HFF-Myc (cell line): ENCODE measurements around the gene CIDEC.

Experiments
- DNase-seq: peaks from one replicate; pipeline ENCODE4 v3.0.0-alpha.2; 2011; ENCODE audit warnings: low read depth; ENCODE audit errors: extremely low read depth
- H3K4me3 ChIP-seq: replicated peaks from 2 replicates; pipeline ENCODE4 v1.5.1; 2011; ENCODE audit warnings: low read depth, mild to moderate bottlenecking, control low read depth, low read length
- TF ChIP-seq, protein P1 (sequence below): IDR thresholded peaks from 2 replicates; pipeline ENCODE4 v1.5.1; 2012; ENCODE audit warnings: mild to moderate bottlenecking, low read depth, low read length, control low read depth; ENCODE audit errors: missing control alignments

Gene CIDEC

DNA sequence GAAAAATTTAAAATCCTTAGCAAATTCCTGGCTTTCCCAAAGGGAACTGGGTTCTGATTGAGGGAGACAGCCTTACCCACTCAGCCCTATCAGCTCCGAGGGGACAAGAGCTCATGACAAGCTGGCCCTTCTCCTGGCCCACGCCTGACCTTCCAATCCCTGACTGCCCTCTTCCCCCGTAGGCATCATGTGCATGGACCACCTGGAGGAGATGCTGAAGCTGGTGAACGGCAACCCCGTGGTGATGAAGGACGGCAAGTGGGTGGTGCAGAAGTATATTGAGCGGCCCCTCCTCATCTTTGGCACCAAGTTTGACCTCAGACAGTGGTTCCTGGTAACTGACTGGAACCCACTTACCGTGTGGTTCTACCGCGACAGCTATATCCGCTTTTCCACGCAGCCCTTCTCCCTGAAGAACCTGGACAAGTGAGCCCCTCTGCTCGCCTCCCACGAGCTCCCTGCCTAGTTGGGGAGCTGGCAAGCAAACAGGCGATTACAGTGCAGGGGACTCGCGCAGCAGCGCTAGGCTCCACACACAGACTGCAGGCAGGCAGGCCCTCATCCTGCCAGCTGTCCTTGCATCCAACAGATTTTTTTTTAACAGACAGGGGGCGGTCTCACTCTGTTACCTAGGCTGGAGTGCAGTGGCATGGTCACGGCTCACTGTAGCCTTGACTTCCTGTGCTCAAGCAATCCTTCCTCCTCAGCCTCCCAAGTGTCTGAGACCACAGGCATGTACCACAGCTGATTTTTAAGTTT is 53.1 kb downstream of the CIDEC start:
- H3K4me3 ChIP-seq, result no peak overlapping the region
- TF ChIP-seq, protein P1, sequence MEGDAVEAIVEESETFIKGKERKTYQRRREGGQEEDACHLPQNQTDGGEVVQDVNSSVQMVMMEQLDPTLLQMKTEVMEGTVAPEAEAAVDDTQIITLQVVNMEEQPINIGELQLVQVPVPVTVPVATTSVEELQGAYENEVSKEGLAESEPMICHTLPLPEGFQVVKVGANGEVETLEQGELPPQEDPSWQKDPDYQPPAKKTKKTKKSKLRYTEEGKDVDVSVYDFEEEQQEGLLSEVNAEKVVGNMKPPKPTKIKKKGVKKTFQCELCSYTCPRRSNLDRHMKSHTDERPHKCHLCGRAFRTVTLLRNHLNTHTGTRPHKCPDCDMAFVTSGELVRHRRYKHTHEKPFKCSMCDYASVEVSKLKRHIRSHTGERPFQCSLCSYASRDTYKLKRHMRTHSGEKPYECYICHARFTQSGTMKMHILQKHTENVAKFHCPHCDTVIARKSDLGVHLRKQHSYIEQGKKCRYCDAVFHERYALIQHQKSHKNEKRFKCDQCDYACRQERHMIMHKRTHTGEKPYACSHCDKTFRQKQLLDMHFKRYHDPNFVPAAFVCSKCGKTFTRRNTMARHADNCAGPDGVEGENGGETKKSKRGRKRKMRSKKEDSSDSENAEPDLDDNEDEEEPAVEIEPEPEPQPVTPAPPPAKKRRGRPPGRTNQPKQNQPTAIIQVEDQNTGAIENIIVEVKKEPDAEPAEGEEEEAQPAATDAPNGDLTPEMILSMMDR, result peak; percentile 27
- no peak for DNase-seq

DNA sequence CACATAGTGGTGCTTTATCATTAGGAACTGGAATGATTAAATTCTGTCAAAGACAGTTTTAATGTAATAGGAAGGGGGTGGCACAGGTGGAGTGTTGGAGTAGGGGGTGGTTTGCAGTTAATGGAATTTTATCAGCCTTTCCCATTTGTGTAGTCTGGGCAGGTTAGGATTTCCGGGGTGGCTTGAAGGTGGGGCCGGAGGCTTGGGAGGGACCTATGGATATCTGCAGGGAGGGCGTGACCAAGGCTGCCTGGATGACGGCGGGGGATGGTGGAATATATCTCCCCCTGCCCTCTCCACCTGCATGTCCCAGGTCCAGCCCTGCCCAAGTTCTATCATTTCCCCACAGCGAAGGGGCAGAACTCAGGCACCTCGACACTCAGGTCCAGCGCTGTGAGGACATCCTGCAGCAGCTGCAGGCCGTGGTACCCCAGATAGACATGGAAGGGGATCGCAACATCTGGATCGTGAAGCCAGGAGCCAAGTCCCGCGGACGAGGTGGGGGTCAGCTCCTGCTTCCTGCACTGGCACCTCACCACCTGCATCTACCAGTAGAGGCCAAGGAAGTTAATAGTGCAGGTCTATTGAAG is 54.5 kb downstream of the CIDEC start:
- TF ChIP-seq, protein P1, result no peak
- DNase-seq, result no peak
- no peak overlapping the region for H3K4me3 ChIP-seq

DNA sequence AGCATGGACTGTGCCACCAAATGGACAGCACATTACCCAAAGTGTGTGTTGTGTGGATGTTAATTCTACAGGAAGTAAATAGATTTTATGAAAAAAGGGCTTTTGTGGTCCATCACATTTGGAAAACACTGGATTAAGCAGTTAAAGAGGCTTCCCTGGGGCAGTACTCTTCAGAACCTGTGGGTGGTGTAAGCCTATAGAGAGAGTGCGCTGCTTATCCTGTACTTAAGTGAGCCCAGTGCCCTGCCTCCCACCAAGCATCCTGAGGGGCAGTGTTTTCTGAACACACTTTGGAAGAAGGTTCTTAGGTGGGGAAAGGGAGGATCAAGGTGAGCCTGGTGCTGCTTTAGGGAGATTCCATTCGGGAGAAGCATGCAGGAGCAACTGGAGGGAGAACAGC is 59.1 kb downstream of the CIDEC start:
- DNase-seq, result no peak
- TF ChIP-seq, protein P1, result peak; percentile 41

DNA sequence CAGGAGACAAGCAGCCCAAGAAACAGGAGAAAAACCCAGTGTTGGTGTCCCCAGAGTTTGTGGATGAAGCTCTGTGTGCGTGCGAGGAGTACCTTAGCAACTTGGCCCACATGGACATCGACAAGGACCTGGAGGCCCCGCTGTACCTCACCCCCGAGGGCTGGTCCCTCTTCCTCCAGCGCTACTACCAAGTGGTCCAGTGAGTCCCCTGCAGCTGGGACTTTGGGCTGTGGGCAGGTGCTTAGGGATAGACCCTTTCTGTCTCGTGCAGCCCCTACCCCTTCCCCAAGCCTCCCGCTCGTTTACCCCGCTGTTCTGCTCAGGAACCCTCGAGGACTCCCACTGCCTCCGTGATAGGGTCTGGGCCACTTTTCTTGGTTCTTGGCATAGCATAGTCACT is 59.5 kb downstream of the CIDEC start:
- DNase-seq, result no peak
- TF ChIP-seq, protein P1, result no peak
- no peak overlapping the region for H3K4me3 ChIP-seq

More for the DNA sequence above, 59.1 kb downstream of the CIDEC start:
- H3K4me3 ChIP-seq, result no peak overlapping the region

DNA sequence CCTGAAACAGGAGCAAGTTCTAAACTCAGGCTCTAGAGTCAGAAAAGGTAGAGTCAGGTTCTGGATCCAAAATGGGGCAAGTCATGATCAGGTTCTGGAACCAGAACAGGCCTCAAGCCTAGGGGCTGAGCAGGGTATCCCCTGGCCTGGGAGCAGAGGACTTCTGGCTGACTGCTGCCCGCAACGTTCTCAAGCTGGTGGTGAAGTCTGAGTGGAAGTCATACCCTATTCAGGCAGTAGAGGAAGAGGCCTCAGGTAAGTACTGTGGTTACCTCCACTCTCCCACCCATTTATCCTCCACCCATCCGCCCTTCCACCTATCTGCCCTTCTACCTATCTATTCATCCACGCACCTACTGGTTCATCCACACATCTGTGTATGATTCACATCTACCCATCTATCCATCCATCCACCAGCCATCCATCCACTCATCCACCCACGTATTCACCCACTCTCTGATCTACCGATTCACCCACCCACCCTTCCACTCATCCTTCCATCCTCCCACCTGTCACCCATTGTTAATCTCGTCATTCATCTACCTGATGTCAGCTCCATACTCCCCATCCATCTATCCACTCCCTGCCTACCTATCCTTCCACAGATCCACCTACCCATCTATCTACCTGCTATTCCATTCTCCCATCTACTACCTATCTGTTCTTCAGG is 61.3 kb downstream of the CIDEC start:
- H3K4me3 ChIP-seq, result no peak overlapping the region
- TF ChIP-seq, protein P1, result no peak
- no peak for DNase-seq

DNA sequence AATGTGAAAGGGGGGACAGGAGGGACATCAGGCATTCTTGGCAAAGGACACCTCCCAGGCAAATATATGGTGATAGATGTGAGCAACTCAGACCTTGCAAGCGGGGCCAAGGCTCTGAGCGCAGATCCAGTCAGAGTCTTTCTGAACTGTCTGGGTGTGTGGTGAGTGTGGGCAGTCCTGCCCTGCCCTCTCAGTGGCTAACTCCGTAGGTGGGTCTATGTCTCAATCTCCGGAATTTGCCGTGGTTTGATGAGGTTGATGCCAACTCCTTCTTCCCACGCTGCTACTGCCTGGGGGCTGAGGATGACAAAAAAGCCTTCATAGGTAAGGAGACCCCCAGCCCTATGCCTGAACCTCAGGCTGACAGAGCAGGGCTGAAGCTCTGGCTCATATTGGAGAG is 62.6 kb downstream of the CIDEC start:
- TF ChIP-seq, protein P1, result no peak
- no peak overlapping the region for H3K4me3 ChIP-seq
- DNase-seq, result no peak
